ENCODE results near the gene TFDP1. TPM values are rescaled to one million over a fixed set of nuclear protein-coding genes. Genes with fewer than 3 reads are reported as not detected.

Gene TFDP1
- polyA plus RNA-seq, 1 of the 3 experiments (the other 2 are of a cell fraction), result 76.7 TPM

DNA sequence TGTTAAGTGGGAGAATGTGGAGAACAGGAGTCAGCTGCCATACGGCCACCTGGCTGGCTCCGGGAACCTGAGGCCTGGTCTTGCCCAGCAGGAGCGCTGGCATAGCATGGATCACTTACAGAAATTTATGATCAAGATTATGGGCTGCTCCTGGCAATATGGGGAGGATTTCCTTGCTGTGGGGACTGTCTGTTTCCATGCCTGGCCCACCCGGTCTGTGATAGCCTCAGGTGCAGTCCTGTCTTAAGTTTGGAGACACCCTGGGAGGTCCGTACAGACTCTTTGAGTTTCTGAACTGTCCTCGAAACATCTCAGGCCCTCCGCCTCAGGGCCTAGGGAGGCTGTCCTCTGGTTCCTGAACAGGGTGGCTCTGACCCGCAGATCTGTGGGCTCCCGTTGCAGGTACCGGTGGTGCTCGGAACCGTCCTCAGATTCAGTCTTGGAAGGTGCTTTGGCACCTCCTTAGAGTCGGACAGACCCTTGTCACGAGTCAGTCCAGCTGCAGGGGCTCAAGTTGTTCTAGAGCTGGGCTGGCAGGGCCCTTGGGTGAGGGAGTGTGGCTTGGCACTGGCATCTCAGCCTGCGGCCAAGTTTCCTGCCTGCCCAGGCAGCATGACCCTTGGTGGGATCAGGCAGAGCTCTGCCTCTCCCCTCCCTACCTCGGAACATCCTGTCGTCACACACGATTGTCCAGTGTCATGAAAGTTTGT lies 4.9 kb downstream of the TFDP1 start:
- Histone ChIP-seq H4K20me1 (ENCODE audit: insufficient read depth) (peaks cover 62% of the 10 kb centered on the region), H3K4me2 (no peak overlapping the region), H3K9ac (no peak overlapping the region), H3K9me3 (no peaks in the 10 kb centered on the region), H3K27ac (ENCODE audit: low read depth in 2 of 2, low read length in 1 of 2) (no peak overlapping the region), H3K27me3 (ENCODE audit: insufficient read depth) (no peaks in the 10 kb centered on the region), H3K9me2 (no peaks in the 10 kb centered on the region), H3F3A (replicated peaks; ENCODE audit: insufficient read depth) (peaks cover 15% of the 10 kb centered on the region), H3K79me2 (ENCODE audit: insufficient read depth) (peaks cover 80% of the 10 kb centered on the region), H3K36me3 (replicated peaks in 1 of 2; ENCODE audit: control insufficient read depth in 1 of 2, insufficient read depth in 2 of 2, low read length in 1 of 2) (peaks cover 0 to 20% of the 10 kb centered on the region in 2 experiments), H3K4me3 (ENCODE audit: low read depth in 2 of 2, low read length in 1 of 2) (no peak overlapping the region), H2AFZ (ENCODE audit: low read depth) (no peak overlapping the region), H3K4me1 (ENCODE audit: control insufficient read depth in 1 of 2, insufficient read depth in 2 of 2, low read depth in 1 of 2, low read length in 1 of 2) (peaks cover 9 to 10% of the 10 kb centered on the region in 2 experiments; a peak in 3 of 4 replicates)
- DNase-seq, result no peak
- TF ChIP-seq RAD21 (IDR thresholded peaks at IDR 0.05; ENCODE audit: low read length), result no peak
- TF ChIP-seq, protein P1, sequence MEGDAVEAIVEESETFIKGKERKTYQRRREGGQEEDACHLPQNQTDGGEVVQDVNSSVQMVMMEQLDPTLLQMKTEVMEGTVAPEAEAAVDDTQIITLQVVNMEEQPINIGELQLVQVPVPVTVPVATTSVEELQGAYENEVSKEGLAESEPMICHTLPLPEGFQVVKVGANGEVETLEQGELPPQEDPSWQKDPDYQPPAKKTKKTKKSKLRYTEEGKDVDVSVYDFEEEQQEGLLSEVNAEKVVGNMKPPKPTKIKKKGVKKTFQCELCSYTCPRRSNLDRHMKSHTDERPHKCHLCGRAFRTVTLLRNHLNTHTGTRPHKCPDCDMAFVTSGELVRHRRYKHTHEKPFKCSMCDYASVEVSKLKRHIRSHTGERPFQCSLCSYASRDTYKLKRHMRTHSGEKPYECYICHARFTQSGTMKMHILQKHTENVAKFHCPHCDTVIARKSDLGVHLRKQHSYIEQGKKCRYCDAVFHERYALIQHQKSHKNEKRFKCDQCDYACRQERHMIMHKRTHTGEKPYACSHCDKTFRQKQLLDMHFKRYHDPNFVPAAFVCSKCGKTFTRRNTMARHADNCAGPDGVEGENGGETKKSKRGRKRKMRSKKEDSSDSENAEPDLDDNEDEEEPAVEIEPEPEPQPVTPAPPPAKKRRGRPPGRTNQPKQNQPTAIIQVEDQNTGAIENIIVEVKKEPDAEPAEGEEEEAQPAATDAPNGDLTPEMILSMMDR (IDR thresholded peaks at IDR 0.05), result no peak
- TF ChIP-seq SMC3 (IDR thresholded peaks at IDR 0.05; ENCODE audit: low read depth, low read length), result no peak
- TF ChIP-seq NFIC (IDR thresholded peaks at IDR 0.05; ENCODE audit: borderline replicate concordance), result no peak
- TF ChIP-seq NRF1 (IDR thresholded peaks at IDR 0.05; ENCODE audit: low read depth, low read length), result no peak
- no peak for TF ChIP-seq RXRA (IDR thresholded peaks at IDR 0.05; ENCODE audit: borderline replicate concordance, low read depth)
- no peak for TF ChIP-seq FOXJ3 (CRISPR knock-in tag; IDR thresholded peaks at IDR 0.05)
- no peak for TF ChIP-seq CHD2 (IDR thresholded peaks at IDR 0.05; ENCODE audit: low read length, partially characterized antibody)
- TF ChIP-seq, protein P2, sequence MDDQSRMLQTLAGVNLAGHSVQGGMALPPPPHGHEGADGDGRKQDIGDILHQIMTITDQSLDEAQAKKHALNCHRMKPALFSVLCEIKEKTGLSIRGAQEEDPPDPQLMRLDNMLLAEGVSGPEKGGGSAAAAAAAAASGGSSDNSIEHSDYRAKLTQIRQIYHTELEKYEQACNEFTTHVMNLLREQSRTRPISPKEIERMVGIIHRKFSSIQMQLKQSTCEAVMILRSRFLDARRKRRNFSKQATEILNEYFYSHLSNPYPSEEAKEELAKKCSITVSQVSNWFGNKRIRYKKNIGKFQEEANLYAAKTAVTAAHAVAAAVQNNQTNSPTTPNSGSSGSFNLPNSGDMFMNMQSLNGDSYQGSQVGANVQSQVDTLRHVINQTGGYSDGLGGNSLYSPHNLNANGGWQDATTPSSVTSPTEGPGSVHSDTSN (IDR thresholded peaks at IDR 0.05), result no peak
- TF ChIP-seq, protein P3, sequence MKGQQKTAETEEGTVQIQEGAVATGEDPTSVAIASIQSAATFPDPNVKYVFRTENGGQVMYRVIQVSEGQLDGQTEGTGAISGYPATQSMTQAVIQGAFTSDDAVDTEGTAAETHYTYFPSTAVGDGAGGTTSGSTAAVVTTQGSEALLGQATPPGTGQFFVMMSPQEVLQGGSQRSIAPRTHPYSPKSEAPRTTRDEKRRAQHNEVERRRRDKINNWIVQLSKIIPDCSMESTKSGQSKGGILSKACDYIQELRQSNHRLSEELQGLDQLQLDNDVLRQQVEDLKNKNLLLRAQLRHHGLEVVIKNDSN (IDR thresholded peaks at IDR 0.05; ENCODE audit: borderline replicate concordance, low read depth), result no peak
- TF ChIP-seq, protein P4, sequence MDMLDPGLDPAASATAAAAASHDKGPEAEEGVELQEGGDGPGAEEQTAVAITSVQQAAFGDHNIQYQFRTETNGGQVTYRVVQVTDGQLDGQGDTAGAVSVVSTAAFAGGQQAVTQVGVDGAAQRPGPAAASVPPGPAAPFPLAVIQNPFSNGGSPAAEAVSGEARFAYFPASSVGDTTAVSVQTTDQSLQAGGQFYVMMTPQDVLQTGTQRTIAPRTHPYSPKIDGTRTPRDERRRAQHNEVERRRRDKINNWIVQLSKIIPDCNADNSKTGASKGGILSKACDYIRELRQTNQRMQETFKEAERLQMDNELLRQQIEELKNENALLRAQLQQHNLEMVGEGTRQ (IDR thresholded peaks at IDR 0.05; ENCODE audit: borderline replicate concordance, low read depth, low read length), result no peak
- TF ChIP-seq GATA2 (CRISPR knock-in tag; IDR thresholded peaks at IDR 0.05), result no peak
- no peak for TF ChIP-seq EP300 (IDR thresholded peaks at IDR 0.05; ENCODE audit: borderline replicate concordance in 1 of 2, low read depth in 1 of 2, low read length in 1 of 2)
- no peak for TF ChIP-seq MXI1 (IDR thresholded peaks at IDR 0.05; ENCODE audit: low read depth, low read length)
- ChIA-PET POLR2A (no interaction called here), CTCF (no interaction called here)
- WGBS (ENCODE audit: low lambda C conversion rate), result 96% methylated on average over 7 of the region's 18 CpGs

Data from SK-N-SH (cell line).